RWPE2 (cell line): ENCODE measurements around the gene MRM2.

Experiments
- ATAC-seq: fragments of 200-7000 bp; cut with Tn5 transposase; 3 replicates; pipeline ENCODE4 v1.9.1; 2021; ENCODE audit warnings: low read depth
- DNase-seq: peaks from one replicate; pipeline ENCODE4 v3.0.0-alpha.2; 2020; ENCODE audit warnings: low spot score
- H3K27ac ChIP-seq: fragments of 450-650 bp; 2 replicates; pipeline ENCODE4 v1.5.1; 2017; ENCODE audit warnings: mild to moderate bottlenecking; ENCODE audit not compliant: poor library complexity, severe bottlenecking
- H3K27me3 ChIP-seq: fragments of 250-450 bp; sonication (Bioruptor Pico); 2 replicates; pipeline ENCODE4 v1.5.1; 2021; ENCODE audit warnings: mild to moderate bottlenecking, moderate library complexity; ENCODE audit not compliant: insufficient read depth, poor library complexity, severe bottlenecking
- H3K36me3 ChIP-seq: fragments of 250-450 bp; sonication (Bioruptor Pico); 2 replicates; pipeline ENCODE4 v1.5.1; 2020; ENCODE audit warnings: low read depth, mild to moderate bottlenecking, moderate library complexity
- H3K4me1 ChIP-seq: fragments of 250-450 bp; sonication (Bioruptor Pico); 2 replicates; pipeline ENCODE4 v1.5.1; 2021; ENCODE audit warnings: mild to moderate bottlenecking, moderate library complexity; ENCODE audit not compliant: insufficient read depth, poor library complexity, severe bottlenecking
- H3K4me3 ChIP-seq: fragments of 250-450 bp; sonication (Bioruptor Pico); 2 replicates; pipeline ENCODE4 v1.5.1; 2021; ENCODE audit warnings: mild to moderate bottlenecking, moderate library complexity; ENCODE audit not compliant: severe bottlenecking
- H3K9me3 ChIP-seq: fragments of 250-450 bp; sonication (Bioruptor Pico); 2 replicates; pipeline ENCODE4 v1.5.1; 2021; ENCODE audit warnings: mild to moderate bottlenecking, moderate library complexity; ENCODE audit not compliant: severe bottlenecking
- TF ChIP-seq, protein P1 (sequence below): fragments of 450-650 bp; IDR thresholded peaks from one replicate; pipeline ENCODE4 v1.5.1; 2017; ENCODE audit warnings: mild to moderate bottlenecking, moderate library complexity; ENCODE audit not compliant: poor library complexity, severe bottlenecking

MRM2 gene

DNA sequence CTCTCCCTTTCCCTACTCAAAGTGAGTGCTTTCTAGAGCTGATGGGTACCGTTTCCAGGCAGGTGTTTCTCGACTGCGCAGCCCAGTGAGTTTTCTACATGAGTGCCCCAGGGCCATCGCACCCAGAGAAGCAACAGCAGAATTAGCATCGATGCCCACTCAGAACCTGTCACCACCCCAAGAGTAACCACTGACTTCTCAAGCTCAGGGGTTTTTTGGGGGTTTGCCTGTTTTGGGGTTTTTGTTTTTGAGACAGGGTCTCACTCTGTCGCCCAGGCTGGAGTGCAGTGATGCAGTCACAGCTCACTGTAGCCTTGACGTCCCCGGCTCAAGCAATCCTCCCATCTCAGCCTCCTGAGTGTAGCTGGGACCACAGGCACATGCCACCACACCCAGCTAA, 46.5 kb upstream of the MRM2 start:
- TF ChIP-seq, protein P1, sequence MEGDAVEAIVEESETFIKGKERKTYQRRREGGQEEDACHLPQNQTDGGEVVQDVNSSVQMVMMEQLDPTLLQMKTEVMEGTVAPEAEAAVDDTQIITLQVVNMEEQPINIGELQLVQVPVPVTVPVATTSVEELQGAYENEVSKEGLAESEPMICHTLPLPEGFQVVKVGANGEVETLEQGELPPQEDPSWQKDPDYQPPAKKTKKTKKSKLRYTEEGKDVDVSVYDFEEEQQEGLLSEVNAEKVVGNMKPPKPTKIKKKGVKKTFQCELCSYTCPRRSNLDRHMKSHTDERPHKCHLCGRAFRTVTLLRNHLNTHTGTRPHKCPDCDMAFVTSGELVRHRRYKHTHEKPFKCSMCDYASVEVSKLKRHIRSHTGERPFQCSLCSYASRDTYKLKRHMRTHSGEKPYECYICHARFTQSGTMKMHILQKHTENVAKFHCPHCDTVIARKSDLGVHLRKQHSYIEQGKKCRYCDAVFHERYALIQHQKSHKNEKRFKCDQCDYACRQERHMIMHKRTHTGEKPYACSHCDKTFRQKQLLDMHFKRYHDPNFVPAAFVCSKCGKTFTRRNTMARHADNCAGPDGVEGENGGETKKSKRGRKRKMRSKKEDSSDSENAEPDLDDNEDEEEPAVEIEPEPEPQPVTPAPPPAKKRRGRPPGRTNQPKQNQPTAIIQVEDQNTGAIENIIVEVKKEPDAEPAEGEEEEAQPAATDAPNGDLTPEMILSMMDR = no peak
- DNase-seq = no peak
- no peaks in the 10 kb centered on the region for H3K4me1 ChIP-seq
- no peak for ATAC-seq
- H3K9me3 ChIP-seq = no peaks in the 10 kb centered on the region
- no peak overlapping the region for H3K27ac ChIP-seq
- H3K27me3 ChIP-seq = no peaks in the 10 kb centered on the region
- H3K4me3 ChIP-seq = no peak overlapping the region
- no peaks in the 10 kb centered on the region for H3K36me3 ChIP-seq

DNA sequence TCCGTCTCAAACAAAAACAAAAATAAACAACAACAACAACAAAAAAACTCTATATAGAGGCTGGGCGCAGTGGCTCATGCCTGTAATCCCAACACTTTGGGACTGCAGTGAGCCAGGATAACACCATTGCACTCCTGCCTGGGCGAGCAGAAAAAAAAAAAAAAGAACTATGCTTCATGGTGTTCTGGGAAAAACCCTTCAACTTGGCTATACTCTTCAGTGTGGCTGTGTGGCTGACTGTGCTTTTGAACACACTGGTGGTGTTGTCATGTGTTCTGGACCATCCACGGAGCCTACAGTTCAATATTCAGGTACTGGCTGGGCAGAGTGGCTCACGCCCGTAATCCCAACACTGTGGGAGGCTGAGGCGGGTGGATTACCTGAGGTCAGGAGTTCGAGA, 45.7 kb upstream of the MRM2 start:
- DNase-seq (no peak), ATAC-seq (no peak)
- Histone ChIP-seq H3K27ac (no peak overlapping the region), H3K27me3 (no peaks in the 10 kb centered on the region), H3K4me3 (no peak overlapping the region), H3K9me3 (no peaks in the 10 kb centered on the region), H3K36me3 (no peaks in the 10 kb centered on the region), H3K4me1 (no peaks in the 10 kb centered on the region)
- TF ChIP-seq, protein P1 = no peak

DNA sequence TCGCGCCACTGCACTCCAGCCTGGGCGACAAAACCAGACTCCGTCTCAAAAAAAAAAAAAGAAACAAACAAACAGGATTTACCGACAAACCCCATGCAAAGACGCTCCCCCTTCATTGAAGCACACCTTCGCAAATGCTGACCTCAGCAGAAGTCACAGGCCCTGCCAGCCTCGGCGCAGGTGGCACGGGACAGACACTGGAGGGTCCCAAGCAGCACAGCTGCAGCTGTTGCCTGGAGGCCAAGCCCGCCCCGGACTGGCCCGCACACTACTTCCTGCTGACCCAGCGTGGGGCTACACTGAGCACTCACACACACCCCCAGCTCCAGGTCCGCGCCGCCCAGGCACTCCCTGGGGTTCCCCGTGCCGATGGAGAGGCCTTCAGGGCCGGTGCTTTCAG, 41.1 kb upstream of the MRM2 start:
- no peaks in the 10 kb centered on the region for H3K4me1 ChIP-seq
- H3K4me3 ChIP-seq = no peak overlapping the region
- DNase-seq (no peak), ATAC-seq (no peak)
- no peaks in the 10 kb centered on the region for H3K9me3 ChIP-seq
- TF ChIP-seq, protein P1 = no peak
- H3K27me3 ChIP-seq = no peaks in the 10 kb centered on the region
- H3K27ac ChIP-seq = no peak overlapping the region
- H3K36me3 ChIP-seq = no peaks in the 10 kb centered on the region

DNA sequence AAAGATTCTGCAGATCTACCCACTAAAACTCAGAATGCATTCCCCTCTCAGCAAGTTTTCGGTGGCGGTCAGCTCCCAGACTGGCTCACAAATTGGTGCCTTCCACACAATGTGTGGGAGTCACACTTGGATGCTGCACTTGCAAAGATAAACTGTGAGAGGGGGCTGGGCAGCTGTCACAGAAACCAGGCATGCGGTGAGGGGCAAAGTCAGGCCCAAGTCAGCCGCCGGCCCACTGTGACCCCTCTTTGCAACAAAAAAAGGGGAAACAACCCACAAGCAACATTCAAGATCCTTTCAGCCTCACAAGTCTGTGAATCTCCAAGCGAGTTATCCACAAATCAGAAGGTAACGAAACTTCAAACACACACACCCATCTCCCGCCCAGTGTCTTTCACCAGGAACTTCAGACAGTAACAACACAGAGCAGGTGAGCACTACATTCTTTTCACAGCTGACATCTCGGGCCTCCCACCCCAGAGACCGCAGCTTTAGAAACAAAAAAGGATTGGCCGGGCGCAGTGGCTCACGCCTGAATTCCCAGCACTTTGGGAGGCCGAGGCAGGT, 40.3 kb upstream of the MRM2 start:
- TF ChIP-seq, protein P1 = no peak

GRCh38 chr7:2281541-2281940, 39.5 kb upstream of the MRM2 start:
- no peak overlapping the region for H3K4me3 ChIP-seq
- no peak overlapping the region for H3K27ac ChIP-seq
- H3K36me3 ChIP-seq = no peaks in the 10 kb centered on the region
- H3K4me1 ChIP-seq = no peaks in the 10 kb centered on the region
- DNase-seq (no peak), ATAC-seq (no peak)
- no peaks in the 10 kb centered on the region for H3K9me3 ChIP-seq
- TF ChIP-seq, protein P1 = no peak
- no peaks in the 10 kb centered on the region for H3K27me3 ChIP-seq

More for the DNA sequence above, 40.3 kb upstream of the MRM2 start:
- Histone ChIP-seq H3K27ac (no peak overlapping the region), H3K36me3 (no peaks in the 10 kb centered on the region), H3K9me3 (no peaks in the 10 kb centered on the region), H3K4me3 (no peak overlapping the region), H3K4me1 (no peaks in the 10 kb centered on the region), H3K27me3 (no peaks in the 10 kb centered on the region)
- DNase-seq = no peak
- no peak for ATAC-seq
